GM18511 (cell line): ENCODE data around the gene SOCS6.
A peak's percentile ranks its signal among the peaks of the same experiment; 100 is the strongest.
"Not testable (repeated sequence)": the region's sequence is repeated elsewhere in the genome, so short reads cannot be mapped to it uniquely, and the experiment has no call there.

Experiments used
- ATAC-seq: cut with Tn5 transposase; IDR thresholded peaks from one replicate; pipeline ENCODE4 v1.9.1; 2021; ENCODE audit warnings: mild to moderate bottlenecking, moderate library complexity; ENCODE audit not compliant: unreplicated experiment

The SOCS6 gene

GRCh38 chr18:70288851-70289328 lies at the start of gene SOCS6:
SOCS6 (plus strand) TSS chr18:70289045; CDS start chr18:70324669, 35,624 bp downstream.
- ATAC-seq, result peak; percentile 72

- ATAC-seq, result no peak
These were observed 45.5 kb upstream of the SOCS6 start for GRCh38 chr18:70243131-70243929.

- ATAC-seq, result no peak
These were observed 42.8 kb upstream of the SOCS6 start for GRCh38 chr18:70246061-70246466.

GRCh38 chr18:70249118-70249517 lies 39.7 kb upstream of the SOCS6 start:
- no peak for ATAC-seq

- ATAC-seq, result not testable (repeated sequence)
These were observed 39.0 kb upstream of the SOCS6 start for GRCh38 chr18:70249861-70250260.

- ATAC-seq, result no peak
These were observed 38.1 kb upstream of the SOCS6 start for GRCh38 chr18:70250781-70251180.

GRCh38 chr18:70256184-70256583 lies 32.7 kb upstream of the SOCS6 start:
- no peak for ATAC-seq

GRCh38 chr18:70256994-70257393 lies 31.9 kb upstream of the SOCS6 start:
- ATAC-seq, result no peak

GRCh38 chr18:70258243-70258642 lies 30.6 kb upstream of the SOCS6 start:
- no peak for ATAC-seq

- no peak for ATAC-seq
These were observed 28.2 kb upstream of the SOCS6 start for GRCh38 chr18:70260683-70261082.

GRCh38 chr18:70261141-70261788 lies 27.6 kb upstream of the SOCS6 start:
- ATAC-seq, result no peak

GRCh38 chr18:70263336-70263735 lies 25.5 kb upstream of the SOCS6 start:
- no peak for ATAC-seq

GRCh38 chr18:70271742-70272141 lies 17.1 kb upstream of the SOCS6 start:
- no peak for ATAC-seq

GRCh38 chr18:70273021-70273420 lies 15.8 kb upstream of the SOCS6 start:
- no peak for ATAC-seq

GRCh38 chr18:70276416-70277191 lies 12.2 kb upstream of the SOCS6 start:
- no peak for ATAC-seq

- peak; percentile 66 for ATAC-seq
These were observed 9.4 kb upstream of the SOCS6 start for GRCh38 chr18:70279470-70279869.

- ATAC-seq, result no peak
These were observed 8.6 kb upstream of the SOCS6 start for GRCh38 chr18:70280007-70280925.

GRCh38 chr18:70284976-70285620 lies 3.7 kb upstream of the SOCS6 start:
- ATAC-seq, result no peak

GRCh38 chr18:70287731-70288130 lies 1.1 kb upstream of the SOCS6 start:
- ATAC-seq, result no peak
